ENCODE measurements around the gene MACROD2. TPM values are rescaled to one million over a fixed set of nuclear protein-coding genes. Genes with fewer than 3 reads are reported as not detected.

The MACROD2 gene
- total and polyA plus RNA-seq, 2 experiments from 2014 or later, result 2.8 to 4.3 TPM

DNA sequence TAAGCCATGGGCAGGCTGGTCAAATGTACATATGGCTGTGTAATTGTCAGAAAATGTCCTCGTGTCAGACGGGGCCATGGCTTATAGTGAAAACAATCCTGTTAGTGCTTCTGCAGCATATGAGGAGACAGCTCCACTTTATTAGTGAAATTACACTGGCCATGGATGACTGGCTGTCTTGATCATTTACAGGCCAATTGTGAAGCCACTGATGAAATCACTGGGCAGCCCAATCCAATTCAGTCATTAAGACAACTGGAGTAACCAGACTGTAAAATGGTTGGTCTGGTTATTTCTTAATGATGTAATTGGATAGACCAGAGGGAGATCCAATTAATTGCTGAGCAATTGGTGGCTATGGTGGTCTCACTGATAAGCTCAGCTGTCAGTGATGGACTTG lies 1828.4 kb downstream of the MACROD2 start (continued):
- TF ChIP-seq, protein P1, sequence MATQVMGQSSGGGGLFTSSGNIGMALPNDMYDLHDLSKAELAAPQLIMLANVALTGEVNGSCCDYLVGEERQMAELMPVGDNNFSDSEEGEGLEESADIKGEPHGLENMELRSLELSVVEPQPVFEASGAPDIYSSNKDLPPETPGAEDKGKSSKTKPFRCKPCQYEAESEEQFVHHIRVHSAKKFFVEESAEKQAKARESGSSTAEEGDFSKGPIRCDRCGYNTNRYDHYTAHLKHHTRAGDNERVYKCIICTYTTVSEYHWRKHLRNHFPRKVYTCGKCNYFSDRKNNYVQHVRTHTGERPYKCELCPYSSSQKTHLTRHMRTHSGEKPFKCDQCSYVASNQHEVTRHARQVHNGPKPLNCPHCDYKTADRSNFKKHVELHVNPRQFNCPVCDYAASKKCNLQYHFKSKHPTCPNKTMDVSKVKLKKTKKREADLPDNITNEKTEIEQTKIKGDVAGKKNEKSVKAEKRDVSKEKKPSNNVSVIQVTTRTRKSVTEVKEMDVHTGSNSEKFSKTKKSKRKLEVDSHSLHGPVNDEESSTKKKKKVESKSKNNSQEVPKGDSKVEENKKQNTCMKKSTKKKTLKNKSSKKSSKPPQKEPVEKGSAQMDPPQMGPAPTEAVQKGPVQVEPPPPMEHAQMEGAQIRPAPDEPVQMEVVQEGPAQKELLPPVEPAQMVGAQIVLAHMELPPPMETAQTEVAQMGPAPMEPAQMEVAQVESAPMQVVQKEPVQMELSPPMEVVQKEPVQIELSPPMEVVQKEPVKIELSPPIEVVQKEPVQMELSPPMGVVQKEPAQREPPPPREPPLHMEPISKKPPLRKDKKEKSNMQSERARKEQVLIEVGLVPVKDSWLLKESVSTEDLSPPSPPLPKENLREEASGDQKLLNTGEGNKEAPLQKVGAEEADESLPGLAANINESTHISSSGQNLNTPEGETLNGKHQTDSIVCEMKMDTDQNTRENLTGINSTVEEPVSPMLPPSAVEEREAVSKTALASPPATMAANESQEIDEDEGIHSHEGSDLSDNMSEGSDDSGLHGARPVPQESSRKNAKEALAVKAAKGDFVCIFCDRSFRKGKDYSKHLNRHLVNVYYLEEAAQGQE (IDR thresholded peaks at IDR 0.05; ENCODE audit: unreplicated experiment), result no peak
- TF ChIP-seq JUNB (IDR thresholded peaks at IDR 0.05; ENCODE audit: unreplicated experiment) (no peak), ZNF114 (CRISPR knock-in tag; IDR thresholded peaks at IDR 0.05) (no peak)

DNA sequence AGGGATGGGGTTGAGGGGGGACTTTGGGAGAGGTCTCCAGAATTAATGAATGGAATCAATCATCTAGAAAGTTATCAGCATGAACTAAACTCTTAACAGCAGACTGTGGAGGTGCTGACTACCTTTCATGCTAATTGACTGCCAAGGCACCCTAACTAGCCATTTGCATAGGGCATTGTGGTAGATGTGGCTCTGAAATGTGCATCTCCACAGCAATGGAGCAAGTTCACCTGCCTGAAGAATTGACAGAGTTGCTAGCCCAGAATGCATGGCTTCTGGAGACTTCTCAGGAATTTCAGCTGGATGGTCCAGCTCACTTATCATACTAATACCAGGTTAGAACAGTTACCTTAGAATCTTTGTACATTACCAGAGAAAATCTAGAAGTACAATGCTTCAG lies 1832.3 kb downstream of the MACROD2 start:
- Histone ChIP-seq H3K79me2 (replicated peaks; ENCODE audit: insufficient read depth) (no peaks in the 10 kb centered on the region), H3K27me3 (ENCODE audit: insufficient read depth) (no peaks in the 10 kb centered on the region), H2AFZ (no peak overlapping the region), H3K27ac (ENCODE audit: low read depth) (no peak overlapping the region), H3F3A (replicated peaks; ENCODE audit: low read depth) (no peaks in the 10 kb centered on the region), H3K4me3 (no peak overlapping the region), H3K4me2 (no peak overlapping the region; the same call in 1 of the 2 replicates), H3K9me2 (ENCODE audit: insufficient read depth) (no peaks in the 10 kb centered on the region), H3K36me3 (ENCODE audit: insufficient read depth) (no peaks in the 10 kb centered on the region), H4K20me1 (replicated peaks; ENCODE audit: insufficient read depth) (no peaks in the 10 kb centered on the region), H3K4me1 (ENCODE audit: insufficient read depth) (peaks cover 12% of the 10 kb centered on the region)
- no peak for TF ChIP-seq ZNF331 (CRISPR knock-in tag; IDR thresholded peaks at IDR 0.05; ENCODE audit: low read depth)
- TF ChIP-seq, protein P2, sequence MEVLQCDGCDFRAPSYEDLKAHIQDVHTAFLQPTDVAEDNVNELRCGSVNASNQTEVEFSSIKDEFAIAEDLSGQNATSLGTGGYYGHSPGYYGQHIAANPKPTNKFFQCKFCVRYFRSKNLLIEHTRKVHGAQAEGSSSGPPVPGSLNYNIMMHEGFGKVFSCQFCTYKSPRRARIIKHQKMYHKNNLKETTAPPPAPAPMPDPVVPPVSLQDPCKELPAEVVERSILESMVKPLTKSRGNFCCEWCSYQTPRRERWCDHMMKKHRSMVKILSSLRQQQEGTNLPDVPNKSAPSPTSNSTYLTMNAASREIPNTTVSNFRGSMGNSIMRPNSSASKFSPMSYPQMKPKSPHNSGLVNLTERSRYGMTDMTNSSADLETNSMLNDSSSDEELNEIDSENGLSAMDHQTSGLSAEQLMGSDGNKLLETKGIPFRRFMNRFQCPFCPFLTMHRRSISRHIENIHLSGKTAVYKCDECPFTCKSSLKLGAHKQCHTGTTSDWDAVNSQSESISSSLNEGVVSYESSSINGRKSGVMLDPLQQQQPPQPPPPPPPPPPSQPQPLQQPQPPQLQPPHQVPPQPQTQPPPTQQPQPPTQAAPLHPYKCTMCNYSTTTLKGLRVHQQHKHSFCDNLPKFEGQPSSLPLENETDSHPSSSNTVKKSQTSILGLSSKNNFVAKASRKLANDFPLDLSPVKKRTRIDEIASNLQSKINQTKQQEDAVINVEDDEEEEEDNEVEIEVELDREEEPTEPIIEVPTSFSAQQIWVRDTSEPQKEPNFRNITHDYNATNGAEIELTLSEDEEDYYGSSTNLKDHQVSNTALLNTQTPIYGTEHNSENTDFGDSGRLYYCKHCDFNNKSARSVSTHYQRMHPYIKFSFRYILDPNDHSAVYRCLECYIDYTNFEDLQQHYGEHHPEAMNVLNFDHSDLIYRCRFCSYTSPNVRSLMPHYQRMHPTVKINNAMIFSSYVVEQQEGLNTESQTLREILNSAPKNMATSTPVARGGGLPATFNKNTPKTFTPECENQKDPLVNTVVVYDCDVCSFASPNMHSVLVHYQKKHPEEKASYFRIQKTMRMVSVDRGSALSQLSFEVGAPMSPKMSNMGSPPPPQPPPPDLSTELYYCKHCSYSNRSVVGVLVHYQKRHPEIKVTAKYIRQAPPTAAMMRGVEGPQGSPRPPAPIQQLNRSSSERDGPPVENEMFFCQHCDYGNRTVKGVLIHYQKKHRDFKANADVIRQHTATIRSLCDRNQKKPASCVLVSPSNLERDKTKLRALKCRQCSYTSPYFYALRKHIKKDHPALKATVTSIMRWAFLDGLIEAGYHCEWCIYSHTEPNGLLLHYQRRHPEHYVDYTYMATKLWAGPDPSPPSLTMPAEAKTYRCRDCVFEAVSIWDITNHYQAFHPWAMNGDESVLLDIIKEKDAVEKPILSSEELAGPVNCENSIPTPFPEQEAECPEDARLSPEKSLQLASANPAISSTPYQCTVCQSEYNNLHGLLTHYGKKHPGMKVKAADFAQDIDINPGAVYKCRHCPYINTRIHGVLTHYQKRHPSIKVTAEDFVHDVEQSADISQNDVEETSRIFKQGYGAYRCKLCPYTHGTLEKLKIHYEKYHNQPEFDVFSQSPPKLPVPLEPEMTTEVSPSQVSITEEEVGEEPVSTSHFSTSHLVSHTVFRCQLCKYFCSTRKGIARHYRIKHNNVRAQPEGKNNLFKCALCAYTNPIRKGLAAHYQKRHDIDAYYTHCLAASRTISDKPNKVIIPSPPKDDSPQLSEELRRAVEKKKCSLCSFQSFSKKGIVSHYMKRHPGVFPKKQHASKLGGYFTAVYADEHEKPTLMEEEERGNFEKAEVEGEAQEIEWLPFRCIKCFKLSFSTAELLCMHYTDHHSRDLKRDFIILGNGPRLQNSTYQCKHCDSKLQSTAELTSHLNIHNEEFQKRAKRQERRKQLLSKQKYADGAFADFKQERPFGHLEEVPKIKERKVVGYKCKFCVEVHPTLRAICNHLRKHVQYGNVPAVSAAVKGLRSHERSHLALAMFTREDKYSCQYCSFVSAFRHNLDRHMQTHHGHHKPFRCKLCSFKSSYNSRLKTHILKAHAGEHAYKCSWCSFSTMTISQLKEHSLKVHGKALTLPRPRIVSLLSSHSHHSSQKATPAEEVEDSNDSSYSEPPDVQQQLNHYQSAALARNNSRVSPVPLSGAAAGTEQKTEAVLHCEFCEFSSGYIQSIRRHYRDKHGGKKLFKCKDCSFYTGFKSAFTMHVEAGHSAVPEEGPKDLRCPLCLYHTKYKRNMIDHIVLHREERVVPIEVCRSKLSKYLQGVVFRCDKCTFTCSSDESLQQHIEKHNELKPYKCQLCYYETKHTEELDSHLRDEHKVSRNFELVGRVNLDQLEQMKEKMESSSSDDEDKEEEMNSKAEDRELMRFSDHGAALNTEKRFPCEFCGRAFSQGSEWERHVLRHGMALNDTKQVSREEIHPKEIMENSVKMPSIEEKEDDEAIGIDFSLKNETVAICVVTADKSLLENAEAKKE (CRISPR knock-in tag; IDR thresholded peaks at IDR 0.05), result peak; percentile 66; the same call in 1 of the 2 replicates
- no peak for TF ChIP-seq STAT1 (IDR thresholded peaks at IDR 0.05; ENCODE audit: unreplicated experiment)
- TF ChIP-seq ZNF114 (CRISPR knock-in tag; IDR thresholded peaks at IDR 0.05), result no peak
- DNase-seq (ENCODE audit: low spot score), result no peak
- Mint-ChIP-seq H3K4me1 (peaks cover 13% of the 10 kb centered on the region), H3K4me3 (no peak overlapping the region), H3K36me3 (ENCODE audit: low read depth) (no peaks in the 10 kb centered on the region), H3K27me3 (ENCODE audit: insufficient read depth, low read depth, poor library complexity) (no peaks in the 10 kb centered on the region), H3K9me3 (no peaks in the 10 kb centered on the region), H3K27ac (no peak overlapping the region)
- peak; percentile 49; the same call in 1 of the 3 replicates for ATAC-seq

All from GM23338 (cell line).